Occipital lobe (tissue), 2 donors: ENCODE data around the gene SLC9A5. TPM values are rescaled to one million over a fixed set of nuclear protein-coding genes. Genes with fewer than 3 reads are reported as not detected.

ENCODE experiments used
- DNase-seq: peaks from one replicate; lab custom pipeline; 2025; lab: John Stamatoyannopoulos, UW
- total RNA-seq: library from RNA; depleted of rRNA; stranded (reverse); fragments of >200 nt; gene quantifications from one replicate; pipeline ENCODE4 v1.2.3, GENCODE V29; 2014

SLC9A5 gene, protein sequence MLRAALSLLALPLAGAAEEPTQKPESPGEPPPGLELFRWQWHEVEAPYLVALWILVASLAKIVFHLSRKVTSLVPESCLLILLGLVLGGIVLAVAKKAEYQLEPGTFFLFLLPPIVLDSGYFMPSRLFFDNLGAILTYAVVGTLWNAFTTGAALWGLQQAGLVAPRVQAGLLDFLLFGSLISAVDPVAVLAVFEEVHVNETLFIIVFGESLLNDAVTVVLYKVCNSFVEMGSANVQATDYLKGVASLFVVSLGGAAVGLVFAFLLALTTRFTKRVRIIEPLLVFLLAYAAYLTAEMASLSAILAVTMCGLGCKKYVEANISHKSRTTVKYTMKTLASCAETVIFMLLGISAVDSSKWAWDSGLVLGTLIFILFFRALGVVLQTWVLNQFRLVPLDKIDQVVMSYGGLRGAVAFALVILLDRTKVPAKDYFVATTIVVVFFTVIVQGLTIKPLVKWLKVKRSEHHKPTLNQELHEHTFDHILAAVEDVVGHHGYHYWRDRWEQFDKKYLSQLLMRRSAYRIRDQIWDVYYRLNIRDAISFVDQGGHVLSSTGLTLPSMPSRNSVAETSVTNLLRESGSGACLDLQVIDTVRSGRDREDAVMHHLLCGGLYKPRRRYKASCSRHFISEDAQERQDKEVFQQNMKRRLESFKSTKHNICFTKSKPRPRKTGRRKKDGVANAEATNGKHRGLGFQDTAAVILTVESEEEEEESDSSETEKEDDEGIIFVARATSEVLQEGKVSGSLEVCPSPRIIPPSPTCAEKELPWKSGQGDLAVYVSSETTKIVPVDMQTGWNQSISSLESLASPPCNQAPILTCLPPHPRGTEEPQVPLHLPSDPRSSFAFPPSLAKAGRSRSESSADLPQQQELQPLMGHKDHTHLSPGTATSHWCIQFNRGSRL
- 1.2 TPM for total RNA-seq

DNA sequence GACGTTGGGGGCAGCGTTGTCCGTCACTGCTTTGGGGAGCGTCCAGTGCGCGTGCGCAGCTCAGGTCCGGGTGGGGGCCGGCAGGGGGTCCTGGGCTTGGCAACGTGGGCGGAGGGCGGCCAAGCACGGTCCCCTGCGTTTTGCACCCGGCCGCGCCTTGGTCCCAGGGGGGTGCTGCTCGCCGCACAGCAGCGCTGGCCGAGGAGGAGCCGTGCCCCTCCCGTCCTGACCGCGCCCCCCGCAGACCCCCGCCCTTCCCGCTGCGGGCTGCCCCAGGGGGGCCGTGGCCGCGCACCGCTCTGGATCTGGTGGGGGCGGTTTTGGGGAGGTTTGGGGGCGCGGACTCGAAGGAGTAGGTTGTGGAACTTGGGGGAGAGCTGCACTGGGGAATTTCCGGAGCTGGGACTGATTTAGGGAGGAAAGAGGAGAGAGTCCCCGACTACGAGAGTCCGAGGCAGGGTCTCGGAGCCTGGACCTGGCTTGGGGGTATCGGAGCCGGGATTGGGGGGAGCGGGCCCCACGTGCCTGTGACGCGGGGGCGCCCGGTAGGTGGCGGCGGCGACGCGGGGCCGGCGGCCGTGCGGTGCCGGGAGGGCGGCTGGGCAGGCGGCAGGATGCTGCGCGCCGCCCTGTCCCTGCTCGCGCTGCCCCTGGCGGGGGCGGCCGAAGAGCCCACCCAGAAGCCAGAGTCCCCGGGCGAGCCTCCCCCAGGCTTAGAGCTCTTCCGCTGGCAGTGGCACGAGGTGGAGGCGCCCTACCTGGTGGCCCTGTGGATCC, at the start of gene SLC9A5:
SLC9A5 (plus strand) TSS at position 579 of the 777 bp plus-strand sequence; CDS start at position 615, 36 bp downstream.
- DNase-seq: no peak

GRCh38 chr16:67199011-67199807, 49.6 kb upstream of the SLC9A5 start, which contains the start of gene ELMO3:
Gene ELMO3, plus strand, starts transcription at chr16:67199131. Its CDS starts 196 bp downstream, at chr16:67199327.
- DNase-seq: no peak

GRCh38 chr16:67199808-67200198, 49.0 kb upstream of the SLC9A5 start:
- no peak for DNase-seq

DNA sequence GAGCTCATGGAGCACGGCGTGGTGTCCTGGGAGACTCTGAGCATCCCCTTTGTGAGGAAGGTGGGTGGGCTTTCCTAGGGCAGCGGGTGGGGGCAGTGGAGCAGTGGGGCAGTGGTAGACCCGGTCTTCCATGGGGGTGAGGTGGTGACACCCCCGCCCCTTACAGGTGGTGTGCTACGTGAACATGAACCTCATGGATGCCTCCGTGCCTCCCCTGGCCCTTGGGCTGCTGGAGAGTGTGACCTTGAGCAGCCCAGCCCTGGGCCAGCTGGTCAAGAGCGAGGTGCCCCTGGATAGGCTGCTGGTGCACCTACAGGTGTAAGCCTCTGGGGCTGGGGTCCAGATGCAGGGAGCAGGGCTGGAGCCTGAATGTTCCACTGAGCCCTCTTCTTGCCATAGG, 48.3 kb upstream of the SLC9A5 start:
- DNase-seq: no peak

DNA sequence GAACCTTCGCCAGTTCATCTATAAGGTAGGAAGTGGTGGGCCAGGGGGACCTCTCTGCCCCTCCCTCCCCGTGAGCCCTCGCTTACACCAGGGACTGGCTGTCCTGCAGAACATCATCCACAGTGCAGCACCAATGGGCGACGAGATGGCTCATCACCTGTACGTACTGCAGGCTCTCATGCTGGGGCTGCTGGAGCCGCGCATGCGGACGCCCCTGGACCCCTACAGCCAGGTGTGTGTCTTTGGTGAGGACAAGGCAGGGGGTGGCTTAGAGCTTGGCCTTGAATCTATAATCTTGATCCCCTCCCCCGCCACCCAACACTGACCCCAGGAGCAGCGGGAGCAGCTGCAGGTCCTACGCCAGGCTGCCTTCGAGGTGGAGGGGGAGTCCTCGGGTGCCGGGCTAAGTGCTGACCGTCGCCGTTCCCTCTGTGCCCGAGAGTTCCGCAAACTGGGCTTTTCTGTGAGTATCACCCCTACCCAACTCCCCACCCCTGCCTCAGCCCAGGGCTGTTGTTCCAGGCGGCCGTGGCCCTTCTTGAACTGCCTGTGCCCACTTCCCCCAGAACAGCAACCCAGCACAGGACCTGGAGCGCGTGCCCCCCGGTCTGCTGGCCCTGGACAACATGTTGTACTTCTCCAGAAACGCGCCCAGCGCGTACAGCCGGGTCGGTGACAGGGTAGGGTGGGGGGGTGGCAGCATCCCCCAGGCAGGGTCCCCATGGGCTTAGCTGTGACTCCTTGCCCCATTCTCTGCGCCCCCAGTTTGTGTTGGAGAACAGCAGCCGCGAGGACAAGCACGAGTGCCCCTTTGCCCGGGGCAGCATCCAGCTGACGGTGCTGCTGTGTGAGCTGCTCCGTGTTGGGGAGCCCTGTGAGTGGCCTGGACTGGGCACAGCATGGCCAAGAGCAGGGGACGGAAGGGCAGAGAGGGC, 47.1 kb upstream of the SLC9A5 start:
- DNase-seq: no peak

DNA sequence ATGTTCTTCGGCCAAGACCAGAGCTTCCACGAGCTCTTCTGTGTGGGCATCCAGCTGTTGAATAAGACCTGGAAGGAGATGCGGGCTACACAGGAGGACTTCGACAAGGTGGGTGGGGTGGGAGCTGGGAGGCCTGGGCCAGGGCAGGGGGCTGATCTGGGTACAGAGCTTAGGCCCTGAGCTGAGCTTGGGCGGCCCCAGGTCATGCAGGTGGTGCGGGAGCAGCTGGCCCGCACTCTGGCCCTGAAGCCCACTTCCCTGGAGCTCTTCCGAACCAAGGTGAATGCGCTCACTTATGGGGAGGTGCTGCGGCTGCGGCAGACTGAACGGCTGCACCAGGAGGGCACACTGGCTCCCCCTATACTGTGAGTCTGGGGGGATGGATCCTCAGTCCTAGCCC, 46.4 kb upstream of the SLC9A5 start:
- no peak for DNase-seq

DNA sequence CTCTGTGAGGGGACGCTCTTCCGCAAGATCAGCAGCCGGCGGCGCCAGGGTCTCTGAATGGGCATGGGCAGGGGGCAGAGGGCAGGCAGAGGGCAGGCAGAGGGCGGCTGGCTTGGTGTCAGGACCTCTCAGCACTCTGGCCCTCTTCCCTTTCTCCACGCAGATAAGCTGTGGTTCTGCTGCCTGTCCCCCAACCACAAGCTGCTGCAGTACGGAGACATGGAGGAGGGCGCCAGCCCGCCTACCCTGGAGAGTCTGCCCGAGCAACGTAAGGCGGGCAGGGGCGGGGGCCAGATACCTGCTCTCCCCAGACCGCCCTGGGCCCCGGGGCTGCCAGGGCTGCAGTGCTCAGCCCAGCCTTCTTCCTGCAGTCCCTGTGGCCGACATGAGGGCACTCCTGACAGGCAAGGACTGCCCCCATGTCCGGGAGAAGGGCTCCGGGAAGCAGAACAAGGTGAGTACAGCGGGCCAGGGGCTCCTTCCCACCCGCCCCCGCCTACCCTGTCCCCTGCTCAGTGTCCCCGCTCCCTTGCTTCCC, 45.8 kb upstream of the SLC9A5 start:
- no peak for DNase-seq

- no peak for DNase-seq
Observed at GRCh38 chr16:67204076-67204475, 44.7 kb upstream of the SLC9A5 start.

DNA sequence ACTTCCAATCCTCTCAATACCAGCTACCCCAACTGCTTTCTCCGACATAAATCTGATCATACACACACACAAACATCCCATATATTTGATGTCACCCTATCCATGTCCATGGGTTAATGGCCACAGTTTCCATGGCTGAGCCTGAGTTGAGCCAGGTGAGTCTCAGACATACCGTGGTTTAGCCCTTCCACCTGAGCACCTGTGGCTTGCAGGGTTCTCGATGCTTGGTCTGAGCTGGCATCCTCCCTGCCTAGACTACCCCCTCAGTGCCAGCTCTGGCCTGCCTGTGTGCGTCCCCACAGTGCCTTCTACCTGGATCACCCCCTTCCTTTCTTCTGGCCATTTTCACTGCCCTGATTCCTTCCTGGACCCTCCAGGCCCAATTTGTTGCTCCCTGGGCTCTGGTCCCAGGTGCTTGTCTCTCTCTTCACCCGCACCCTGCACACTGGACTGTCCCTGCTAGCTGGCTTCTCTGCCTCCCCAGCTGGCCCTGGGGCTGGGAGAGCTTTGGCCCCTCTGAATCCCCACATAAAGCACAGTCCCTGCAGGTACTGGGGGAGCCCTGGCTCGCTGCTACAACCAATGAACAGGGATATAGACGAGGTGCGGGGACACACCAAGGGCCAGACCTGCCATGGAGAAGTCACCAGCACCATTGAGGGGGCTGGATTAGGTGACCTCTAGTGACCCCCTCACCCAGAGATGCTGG, 42.5 kb upstream of the SLC9A5 start:
- no peak for DNase-seq

GRCh38 chr16:67206838-67207248, 41.9 kb upstream of the SLC9A5 start:
- no peak for DNase-seq

GRCh38 chr16:67207249-67208091, 41.3 kb upstream of the SLC9A5 start:
- DNase-seq: no peak

DNA sequence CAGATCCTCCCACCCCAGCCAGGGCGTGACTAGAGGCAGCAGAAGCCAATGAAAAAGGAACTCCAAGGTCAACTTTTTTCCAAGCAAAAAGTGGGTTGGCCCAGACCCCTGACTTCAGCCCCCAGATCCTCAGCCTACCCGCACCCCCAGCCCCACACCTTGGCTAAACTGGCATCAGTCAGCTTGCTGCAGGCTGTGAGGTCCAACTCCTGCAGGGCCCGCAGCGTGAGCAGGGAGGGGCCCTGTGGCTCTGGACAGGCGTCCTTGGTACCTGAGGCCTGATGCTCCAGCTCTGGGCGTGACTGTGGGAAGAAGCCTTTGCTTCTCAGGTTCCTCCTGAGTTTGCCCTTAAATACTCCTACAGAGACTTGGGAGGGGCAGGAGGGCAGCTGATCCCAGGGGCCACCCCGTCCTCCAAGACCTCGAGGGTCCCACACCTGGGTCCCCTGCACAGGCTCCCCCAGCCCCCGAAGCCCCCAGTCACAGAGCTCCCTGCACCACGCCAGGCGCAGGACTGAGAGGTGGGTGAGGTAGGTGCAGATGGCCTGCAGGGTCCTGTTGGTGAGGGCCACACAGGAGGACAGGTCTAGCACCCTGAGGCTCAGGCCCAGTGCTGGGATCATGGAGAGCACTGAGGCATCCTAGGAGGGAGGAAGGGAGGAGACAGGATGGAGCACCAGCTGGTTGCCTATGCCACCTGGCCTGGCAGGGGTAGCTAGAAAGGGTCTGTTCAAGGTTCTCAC, 40.5 kb upstream of the SLC9A5 start:
- DNase-seq: no peak

GRCh38 chr16:67209565-67209964, 39.2 kb upstream of the SLC9A5 start:
- DNase-seq: no peak

- DNase-seq: no peak
Observed at GRCh38 chr16:67210069-67210937, 38.5 kb upstream of the SLC9A5 start.

GRCh38 chr16:67211674-67212073, 37.1 kb upstream of the SLC9A5 start:
- DNase-seq: no peak

- no peak for DNase-seq
Observed at GRCh38 chr16:67212766-67213165, 36.0 kb upstream of the SLC9A5 start.
